NCI-H524 treated with DMSO at 0.1 percent for 48 hours (cell line): Measurements from ENCODE around the gene KLK13.

Experiments used
- DNase-seq: peaks from one replicate; lab custom pipeline; 2025; lab: John Stamatoyannopoulos, UW

Gene KLK13

DNA sequence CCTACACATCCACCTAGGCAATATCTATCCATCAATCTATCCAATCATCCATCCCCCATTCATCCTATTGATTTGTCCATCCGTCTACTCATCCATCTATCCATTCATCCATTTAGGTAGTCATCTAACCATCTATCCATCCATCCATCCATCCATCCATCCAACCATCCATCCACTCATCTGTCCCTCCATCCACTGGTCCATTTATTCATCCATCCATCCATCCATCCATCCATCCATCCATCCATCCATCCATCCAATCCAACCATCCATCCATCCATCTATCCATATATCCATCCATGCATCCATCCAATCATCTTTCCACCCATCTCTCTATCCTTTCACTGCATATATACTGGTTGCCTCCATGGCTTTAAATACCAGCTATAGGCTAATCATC is 3.9 kb downstream of the KLK13 start:
- no peak for DNase-seq

GRCh38 chr19:51060336-51060735 is 4.6 kb downstream of the KLK13 start:
- no peak for DNase-seq

GRCh38 chr19:51059715-51060114 is 5.2 kb downstream of the KLK13 start:
- DNase-seq, result no peak

DNA sequence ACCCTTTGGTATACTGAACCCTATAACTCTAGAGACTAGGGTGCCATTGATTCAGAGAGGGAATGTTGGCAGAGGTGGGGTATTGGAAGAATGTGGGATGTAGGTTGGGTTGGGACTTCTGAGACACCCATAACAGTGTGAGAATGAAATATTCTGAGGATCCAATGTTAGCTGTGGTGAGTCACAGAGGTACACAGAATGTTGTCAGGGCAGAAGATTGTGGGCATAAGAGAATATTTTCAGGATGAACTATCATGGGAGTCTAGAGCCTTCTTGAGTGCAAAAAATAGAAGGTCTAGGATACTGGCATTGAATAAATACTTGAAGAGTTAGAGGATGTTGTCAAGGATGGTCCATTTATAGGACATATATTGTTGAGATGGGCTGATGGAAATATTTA is 9.0 kb downstream of the KLK13 start:
- no peak for DNase-seq

GRCh38 chr19:51047031-51047335 is 17.9 kb downstream of the KLK13 start:
- DNase-seq, result no peak

DNA sequence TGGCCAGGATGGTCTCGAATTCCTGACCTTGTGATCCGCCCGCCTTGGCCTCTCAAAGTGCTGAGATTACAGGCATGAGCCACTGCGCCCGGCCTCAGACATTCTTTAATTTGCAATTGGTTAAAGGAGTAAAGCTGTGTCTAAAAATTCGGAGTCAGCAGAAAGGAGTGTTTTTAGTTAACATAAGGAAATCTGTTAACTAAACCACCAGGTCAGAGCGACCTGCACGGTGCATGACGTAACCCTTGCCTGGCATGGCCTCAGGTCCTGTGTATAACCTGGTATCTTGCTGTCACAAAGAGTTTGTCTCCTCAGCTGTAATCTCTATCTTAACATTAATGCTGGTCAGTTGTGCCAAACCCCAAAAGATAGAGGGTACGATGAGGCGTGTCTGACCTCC is 20.6 kb downstream of the KLK13 start:
- DNase-seq, result no peak

- no peak for DNase-seq
Observed at GRCh38 chr19:51043497-51043896, 21.4 kb downstream of the KLK13 start.

DNA sequence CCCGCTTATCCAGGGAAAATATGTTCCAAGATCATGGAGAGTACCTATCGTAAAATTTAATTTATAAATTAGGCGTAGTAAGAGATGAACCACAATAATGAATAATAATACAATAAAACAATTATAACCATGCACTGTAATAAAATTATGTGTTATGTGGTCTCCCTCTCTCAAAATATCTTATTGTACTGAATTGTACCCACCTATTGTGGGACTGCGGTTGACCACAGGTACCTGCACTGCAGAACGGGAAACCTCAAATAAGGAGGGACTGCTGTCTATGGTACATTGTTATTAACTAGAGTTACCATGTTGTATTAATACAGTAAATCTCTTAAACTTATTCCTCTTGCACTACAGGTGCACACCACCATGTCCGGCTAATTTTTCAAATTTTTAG is 24.7 kb downstream of the KLK13 start:
- no peak for DNase-seq

GRCh38 chr19:51036519-51036918 is 28.4 kb downstream of the KLK13 start:
- no peak for DNase-seq

GRCh38 chr19:51034704-51035103 is 30.2 kb downstream of the KLK13 start, which contains the start of gene KLK12:
Gene KLK12 (minus strand): TSS chr19:51035002. CDS start chr19:51034621, 381 bp downstream.
- no peak for DNase-seq

- DNase-seq, result no peak
Observed at GRCh38 chr19:51031880-51032225, 33.0 kb downstream of the KLK13 start.

DNA sequence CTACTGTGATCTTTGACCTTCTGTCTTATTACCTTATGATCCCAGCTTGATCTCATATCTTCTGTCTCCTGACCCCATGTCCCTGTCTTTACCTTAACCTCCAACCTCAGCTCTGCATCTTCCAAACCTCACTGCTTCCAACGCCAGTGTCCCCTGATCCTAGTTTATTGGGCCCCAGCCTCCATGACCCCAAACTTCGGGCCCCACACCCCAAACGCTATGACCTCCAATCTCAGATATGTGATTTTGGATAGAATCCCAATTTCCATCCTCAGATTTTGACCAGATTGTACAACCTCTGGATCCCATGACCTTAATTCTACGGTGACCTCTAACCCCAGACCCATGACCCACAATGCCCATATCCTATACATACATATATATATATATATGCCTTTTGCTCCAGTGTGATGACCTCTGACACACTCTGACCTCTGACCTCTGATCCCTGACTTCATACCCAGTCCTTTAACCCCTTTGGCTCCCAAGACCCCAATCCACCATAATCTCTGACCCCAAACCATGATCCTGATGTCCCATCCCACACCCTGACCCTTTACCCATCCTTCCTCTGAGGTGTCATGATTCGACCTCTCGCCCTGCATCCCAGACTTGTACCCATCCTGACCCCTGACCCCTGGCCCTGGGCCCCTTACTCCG is 33.5 kb downstream of the KLK13 start:
- no peak for DNase-seq

- DNase-seq, result no peak
Observed at GRCh38 chr19:51030631-51031030, 34.3 kb downstream of the KLK13 start.

GRCh38 chr19:51029718-51030117 is 35.2 kb downstream of the KLK13 start:
- no peak for DNase-seq

DNA sequence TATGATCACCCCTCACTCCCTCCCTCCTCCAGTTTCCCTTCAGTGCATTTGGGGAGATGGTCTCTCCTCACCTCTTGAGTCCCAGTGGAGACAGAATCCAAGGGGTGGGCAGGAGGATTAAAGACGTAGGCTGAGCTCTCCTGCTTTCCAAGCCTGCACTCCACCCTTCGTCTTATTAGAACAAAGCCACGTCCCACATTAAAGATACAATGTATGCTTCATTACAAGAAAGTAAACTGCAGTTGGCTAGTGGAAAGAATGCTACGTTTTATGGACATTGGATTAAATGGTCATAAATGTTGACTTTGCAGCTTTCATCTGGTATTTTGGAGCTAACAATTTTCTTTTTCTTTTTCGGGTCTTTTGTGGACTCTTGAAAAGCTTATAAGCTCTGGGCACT is 37.0 kb downstream of the KLK13 start:
- DNase-seq, result no peak

DNA sequence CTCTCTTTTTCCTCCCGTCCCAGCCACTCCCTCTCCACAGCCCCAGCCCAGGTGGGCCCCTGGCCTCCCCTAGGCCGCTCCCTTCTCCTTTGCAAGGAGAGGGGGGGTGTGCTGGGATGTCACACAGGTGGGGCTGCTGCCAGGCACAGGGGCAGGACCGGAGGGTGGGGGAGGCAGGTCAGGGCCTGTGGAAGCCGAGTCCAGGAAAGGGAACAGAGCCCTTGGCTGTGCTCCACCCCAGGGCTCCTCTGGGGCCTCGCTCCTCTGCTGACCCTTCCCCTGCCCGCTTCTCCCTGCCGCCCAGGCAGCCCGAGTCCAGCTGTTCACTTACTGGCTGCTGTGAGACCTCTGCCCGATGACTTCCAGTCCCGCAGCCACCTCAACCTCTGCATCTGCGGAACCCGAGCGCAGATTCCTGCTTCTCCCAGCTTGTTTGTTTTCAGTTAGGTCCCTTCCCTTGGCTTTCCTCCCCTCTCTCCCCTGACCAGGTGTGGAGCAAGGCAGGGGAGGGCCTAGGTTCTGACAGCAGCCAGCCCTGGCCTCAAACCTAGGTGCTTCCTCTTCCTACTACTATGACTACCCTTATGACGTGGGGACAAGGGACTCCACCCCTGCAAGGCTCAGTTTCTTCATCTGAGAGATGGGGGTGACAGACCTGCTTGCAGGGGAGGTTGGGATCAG is 37.6 kb downstream of the KLK13 start:
- no peak for DNase-seq

DNA sequence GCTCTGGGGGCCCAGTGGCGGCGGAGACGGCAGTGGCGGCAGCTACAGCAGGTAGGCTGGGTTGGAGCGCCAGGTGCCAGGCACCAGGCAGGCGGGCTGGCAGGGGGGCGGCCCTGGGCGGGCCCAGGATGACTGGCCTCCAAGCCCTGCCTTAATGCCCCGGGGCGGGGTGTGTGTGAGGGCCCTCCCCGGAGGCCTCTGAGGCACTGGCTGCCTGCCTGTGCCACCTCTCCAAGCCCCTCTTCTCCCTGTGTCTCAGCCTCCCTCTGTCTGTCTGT is 38.4 kb downstream of the KLK13 start, which contains the start of gene KLK11:
Gene KLK11 (minus strand): TSS at position 63 of the 278 bp plus-strand sequence. CDS start 985 bp downstream, outside the sequence.
- DNase-seq, result no peak

- DNase-seq, result no peak
Observed at GRCh38 chr19:51025809-51026553, 38.9 kb downstream of the KLK13 start.

DNA sequence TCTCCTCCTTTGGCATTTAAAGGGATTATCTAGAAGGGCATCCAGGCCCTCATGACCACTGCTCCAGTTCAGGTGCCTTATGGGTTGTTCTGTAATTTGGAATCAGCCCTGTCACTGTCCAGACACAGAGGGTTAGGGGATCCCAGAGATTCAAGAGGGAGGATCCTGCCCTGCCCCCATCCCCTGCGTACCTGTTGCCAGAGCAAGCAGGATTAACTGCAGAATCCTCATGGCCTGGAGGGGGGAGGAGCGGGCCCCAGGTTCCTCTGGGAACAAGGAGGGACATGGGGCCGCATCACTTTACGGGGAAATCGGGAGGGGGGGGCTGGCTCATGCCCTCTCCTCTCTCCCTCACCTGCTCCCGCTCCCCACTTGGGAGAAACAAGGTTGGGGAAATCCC is 39.5 kb downstream of the KLK13 start:
- no peak for DNase-seq

DNA sequence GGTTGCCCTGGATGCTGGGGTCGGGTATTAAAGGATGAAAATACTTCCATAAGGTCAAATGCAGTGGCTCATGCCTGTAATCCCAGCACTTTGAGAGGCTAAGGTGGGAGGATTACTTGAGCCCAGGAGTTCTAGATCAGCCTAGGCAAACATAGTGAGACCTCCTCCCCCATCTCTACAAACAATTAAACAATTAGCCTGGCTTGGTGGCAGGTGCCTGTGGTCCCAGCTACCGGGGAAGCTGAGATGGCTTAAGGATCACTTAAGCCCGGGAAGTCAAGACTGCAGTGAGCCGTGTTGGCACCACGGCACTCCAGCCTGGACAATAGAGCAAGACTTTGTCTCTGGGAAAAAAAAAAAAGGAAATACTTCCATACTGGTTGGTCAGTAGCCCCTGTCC is 40.0 kb downstream of the KLK13 start:
- DNase-seq, result no peak

DNA sequence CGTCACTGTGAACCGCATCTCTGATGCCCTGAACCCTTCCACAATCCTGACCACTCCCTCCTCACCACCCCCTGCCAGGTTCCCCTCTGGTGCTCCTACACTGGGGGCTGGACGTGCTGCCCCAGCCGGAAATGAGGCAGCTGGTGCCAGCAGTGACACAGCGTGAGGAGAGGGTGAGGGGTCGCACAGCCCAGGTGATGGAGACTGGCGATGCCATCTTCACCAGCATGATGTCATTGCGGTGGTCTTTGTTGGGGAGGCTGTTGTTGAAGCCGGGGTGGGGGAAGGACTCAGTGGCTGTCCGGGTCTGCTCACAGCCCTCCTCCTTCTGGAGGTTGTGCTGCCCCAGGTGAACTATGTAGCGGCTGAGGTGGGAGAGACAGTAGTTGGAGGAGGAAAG is 40.9 kb downstream of the KLK13 start:
- no peak for DNase-seq

GRCh38 chr19:51022526-51022925 is 42.4 kb downstream of the KLK13 start:
- no peak for DNase-seq

DNA sequence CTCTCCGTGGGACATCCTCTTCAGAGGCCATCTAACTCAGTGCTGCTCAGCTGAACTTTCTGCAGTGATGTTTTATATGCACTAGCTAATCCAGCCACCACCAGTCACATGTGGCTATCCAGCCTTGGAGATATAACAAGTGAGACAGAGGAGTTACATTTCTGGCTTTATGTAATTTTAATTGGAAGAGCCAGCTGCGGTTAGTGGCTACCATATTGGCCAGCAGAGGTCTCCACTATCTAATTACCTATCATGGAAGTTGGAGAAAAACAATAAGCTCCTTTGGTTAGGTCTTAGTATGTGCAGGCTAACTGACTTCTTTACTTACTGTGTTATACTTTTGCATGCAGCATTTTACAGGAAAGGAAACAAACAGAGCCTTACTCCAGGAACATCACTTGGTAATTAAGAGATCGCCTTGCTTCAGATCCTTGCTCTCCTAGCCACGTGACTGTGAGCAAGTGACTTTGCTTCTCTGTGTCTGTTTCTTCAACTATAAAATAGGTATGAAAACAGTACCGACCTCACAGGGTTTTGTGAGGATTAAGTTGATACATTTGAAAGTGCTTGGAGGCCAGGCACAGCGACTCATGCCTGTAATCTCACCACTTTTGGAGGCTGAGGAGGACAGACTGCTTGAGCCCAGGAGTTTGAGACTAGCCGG is 43.8 kb downstream of the KLK13 start:
- no peak for DNase-seq
